ENCODE data around the gene CLMN. TPM values are rescaled to one million over a fixed set of nuclear protein-coding genes. Genes with fewer than 3 reads are reported as not detected.

The CLMN gene
- total RNA-seq, 1 experiment from 2014 or later, result 33.4 TPM

DNA sequence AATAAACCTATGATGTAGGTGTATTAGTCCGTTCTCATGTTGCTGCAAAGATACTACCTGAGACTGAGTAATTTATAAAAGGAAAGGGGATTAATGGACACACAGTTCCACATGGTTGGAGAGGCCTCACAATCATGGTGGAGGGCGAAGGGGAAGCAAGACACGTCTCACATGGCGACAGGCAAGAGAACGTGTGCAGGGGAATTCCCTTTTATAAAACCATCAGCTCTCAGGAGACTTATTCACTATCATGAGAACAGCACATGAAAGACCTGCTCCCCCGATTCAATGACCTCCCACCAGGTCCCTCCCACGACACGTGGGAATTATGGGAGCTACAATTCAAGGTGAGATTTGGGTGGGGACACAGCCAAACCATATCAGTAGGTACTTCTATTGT lies 103.7 kb downstream of the CLMN start:
- no peak overlapping the region for H3K27ac ChIP-seq (ENCODE audit: low read depth, low read length)
- TF ChIP-seq TCF7L2 (IDR thresholded peaks at IDR 0.05; ENCODE audit: borderline replicate concordance, extremely low read depth, insufficient read depth, insufficient read length), result no peak
- TF ChIP-seq POLR2A (IDR thresholded peaks at IDR 0.05; ENCODE audit: borderline replicate concordance, extremely low read depth, insufficient read depth, insufficient read length), result no peak
- TF ChIP-seq POLR2AphosphoS5 (IDR thresholded peaks at IDR 0.05; ENCODE audit: low read depth, low read length), result no peak
- no peak for TF ChIP-seq CBX3 (IDR thresholded peaks at IDR 0.05; ENCODE audit: low read depth)
- TF ChIP-seq ZFX (IDR thresholded peaks at IDR 0.05), result no peak
- TF ChIP-seq JUND (IDR thresholded peaks at IDR 0.05), result no peak
- no peak for TF ChIP-seq SIN3A (IDR thresholded peaks at IDR 0.05; ENCODE audit: low read depth)
- TF ChIP-seq, protein P1, sequence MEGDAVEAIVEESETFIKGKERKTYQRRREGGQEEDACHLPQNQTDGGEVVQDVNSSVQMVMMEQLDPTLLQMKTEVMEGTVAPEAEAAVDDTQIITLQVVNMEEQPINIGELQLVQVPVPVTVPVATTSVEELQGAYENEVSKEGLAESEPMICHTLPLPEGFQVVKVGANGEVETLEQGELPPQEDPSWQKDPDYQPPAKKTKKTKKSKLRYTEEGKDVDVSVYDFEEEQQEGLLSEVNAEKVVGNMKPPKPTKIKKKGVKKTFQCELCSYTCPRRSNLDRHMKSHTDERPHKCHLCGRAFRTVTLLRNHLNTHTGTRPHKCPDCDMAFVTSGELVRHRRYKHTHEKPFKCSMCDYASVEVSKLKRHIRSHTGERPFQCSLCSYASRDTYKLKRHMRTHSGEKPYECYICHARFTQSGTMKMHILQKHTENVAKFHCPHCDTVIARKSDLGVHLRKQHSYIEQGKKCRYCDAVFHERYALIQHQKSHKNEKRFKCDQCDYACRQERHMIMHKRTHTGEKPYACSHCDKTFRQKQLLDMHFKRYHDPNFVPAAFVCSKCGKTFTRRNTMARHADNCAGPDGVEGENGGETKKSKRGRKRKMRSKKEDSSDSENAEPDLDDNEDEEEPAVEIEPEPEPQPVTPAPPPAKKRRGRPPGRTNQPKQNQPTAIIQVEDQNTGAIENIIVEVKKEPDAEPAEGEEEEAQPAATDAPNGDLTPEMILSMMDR (IDR thresholded peaks at IDR 0.05 in 2 of 3, conservative IDR thresholded peaks at IDR 0.05 in 1 of 3; ENCODE audit: borderline replicate concordance in 1 of 3, insufficient read depth in 1 of 3, low read depth in 2 of 3, low read length in 2 of 3), result no peak
- no peak for TF ChIP-seq FOSL1 (IDR thresholded peaks at IDR 0.05; ENCODE audit: low read depth)
- ChIA-PET POLR2A (no interaction called here), RAD21 (ENCODE audit: low non-redundant PET in 1 of 2, low total read pairs in 2 of 2, uncharacterized antibody in 2 of 2, unreplicated experiment in 2 of 2) (no interaction called here), CTCF (no interaction called here)
- ATAC-seq (no peak), DNase-seq (ENCODE audit: low read depth, low spot score) (no peak)
- no TSS peak for BruUV-seq (replicated peaks)
- no peaks in the 10 kb centered on the region for H3K9me2 ChIP-seq (ENCODE audit: insufficient read depth)
- H3K79me2 ChIP-seq (ENCODE audit: insufficient read depth, low read length), result no peaks in the 10 kb centered on the region
- intact Hi-C loops (cut with micrococcal nuclease), result no loop called here
- H3K4me3 ChIP-seq (replicated peaks in 1 of 2; ENCODE audit: low read depth in 1 of 2, low read length in 2 of 2), result no peak overlapping the region
- H2AFZ ChIP-seq (ENCODE audit: low read depth, low read length, poor library complexity, severe bottlenecking), result no peak overlapping the region
- H3K27me3 ChIP-seq (ENCODE audit: insufficient read depth, low read length), result no peaks in the 10 kb centered on the region
- H3K9ac ChIP-seq (ENCODE audit: low read length), result no peak overlapping the region
- H3K4me2 ChIP-seq (ENCODE audit: low read length), result no peak overlapping the region
- no peaks in the 10 kb centered on the region for H3K9me3 ChIP-seq (ENCODE audit: control insufficient read depth in 1 of 2, insufficient read depth in 1 of 2, low read depth in 1 of 2, low read length in 2 of 2)
- H3K4me1 ChIP-seq (ENCODE audit: control insufficient read depth in 1 of 2, insufficient read depth in 2 of 2, low read length in 2 of 2), result no peaks in the 10 kb centered on the region
- H4K20me1 ChIP-seq (ENCODE audit: insufficient read depth), result no peaks in the 10 kb centered on the region
- H3K36me3 ChIP-seq (ENCODE audit: control insufficient read depth in 1 of 2, insufficient read depth in 2 of 2, low read length in 2 of 2), result no peaks in the 10 kb centered on the region

DNA sequence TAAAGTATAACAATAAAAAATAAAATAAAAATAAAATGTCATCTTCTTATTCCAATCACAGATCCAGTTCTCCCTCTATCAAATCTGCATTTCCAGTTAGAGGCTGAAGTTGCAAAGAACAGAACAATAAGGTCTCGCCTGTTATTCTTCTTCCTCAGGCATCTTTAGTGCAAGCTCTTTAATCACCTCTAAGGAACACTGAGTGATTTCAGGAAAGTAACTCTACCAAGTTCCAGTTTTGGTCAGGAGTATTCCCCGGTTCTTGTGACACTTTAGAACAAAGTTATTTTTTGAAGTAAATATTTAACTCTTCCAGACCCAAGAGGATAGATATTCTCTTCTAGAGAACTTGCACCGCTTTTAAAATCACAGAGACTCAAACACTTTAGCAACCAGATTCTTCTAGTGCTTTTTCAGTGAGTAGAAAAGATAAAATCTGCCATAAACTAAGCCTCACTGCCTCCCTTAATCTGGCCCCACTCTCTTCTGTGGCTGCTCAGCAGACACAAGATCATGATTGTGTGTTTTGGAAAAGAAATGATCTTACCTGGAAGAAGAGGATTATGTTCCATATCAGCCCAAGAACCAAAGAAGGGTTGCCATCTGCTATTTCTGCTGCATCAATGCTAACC lies 104.5 kb downstream of the CLMN start:
- intact Hi-C loops (cut with micrococcal nuclease), result no loop called here
- no peaks in the 10 kb centered on the region for H3K79me2 ChIP-seq (ENCODE audit: insufficient read depth, low read length)
- CTCF ChIA-PET, result no interaction called here
- ATAC-seq (no peak), DNase-seq (ENCODE audit: low read depth, low spot score) (no peak)
- H2AFZ ChIP-seq (ENCODE audit: low read depth, low read length, poor library complexity, severe bottlenecking), result no peak overlapping the region
- H3K4me3 ChIP-seq (replicated peaks in 1 of 2; ENCODE audit: low read depth in 1 of 2, low read length in 2 of 2), result no peak overlapping the region
- no peaks in the 10 kb centered on the region for H3K4me1 ChIP-seq (ENCODE audit: control insufficient read depth in 1 of 2, insufficient read depth in 2 of 2, low read length in 2 of 2)
- POLR2A ChIA-PET, result no interaction called here
- H4K20me1 ChIP-seq (ENCODE audit: insufficient read depth), result no peaks in the 10 kb centered on the region
- H3K9me3 ChIP-seq (ENCODE audit: control insufficient read depth in 1 of 2, insufficient read depth in 1 of 2, low read depth in 1 of 2, low read length in 2 of 2), result no peaks in the 10 kb centered on the region
- H3K27ac ChIP-seq (ENCODE audit: low read depth, low read length), result no peak overlapping the region
- BruUV-seq (replicated peaks), result no TSS peak
- RAD21 ChIA-PET (ENCODE audit: low non-redundant PET in 1 of 2, low total read pairs in 2 of 2, uncharacterized antibody in 2 of 2, unreplicated experiment in 2 of 2), result no interaction called here
- no peak overlapping the region for H3K4me2 ChIP-seq (ENCODE audit: low read length)
- H3K9me2 ChIP-seq (ENCODE audit: insufficient read depth), result no peaks in the 10 kb centered on the region
- H3K9ac ChIP-seq (ENCODE audit: low read length), result no peak overlapping the region
- no peaks in the 10 kb centered on the region for H3K36me3 ChIP-seq (ENCODE audit: control insufficient read depth in 1 of 2, insufficient read depth in 2 of 2, low read length in 2 of 2)
- no peaks in the 10 kb centered on the region for H3K27me3 ChIP-seq (ENCODE audit: insufficient read depth, low read length)
- TF ChIP-seq EGR1 (IDR thresholded peaks at IDR 0.05; ENCODE audit: low read depth) (no peak), EZH2phosphoT487 (IDR thresholded peaks at IDR 0.05; ENCODE audit: borderline replicate concordance) (no peak), REST (IDR thresholded peaks at IDR 0.05; ENCODE audit: low read depth) (no peak), POLR2A (IDR thresholded peaks at IDR 0.05; ENCODE audit: borderline replicate concordance, extremely low read depth, insufficient read depth, insufficient read length) (no peak), SRF (IDR thresholded peaks at IDR 0.05; ENCODE audit: low read depth) (no peak), CEBPB (IDR thresholded peaks at IDR 0.05; ENCODE audit: low read depth) (no peak), ZFX (IDR thresholded peaks at IDR 0.05) (no peak), CBX3 (IDR thresholded peaks at IDR 0.05; ENCODE audit: low read depth) (no peak), SP1 (IDR thresholded peaks at IDR 0.05; ENCODE audit: low read depth) (no peak), EZH2 (IDR thresholded peaks at IDR 0.05) (no peak), ELF1 (IDR thresholded peaks at IDR 0.05; ENCODE audit: borderline replicate concordance, low read depth) (no peak), YY1 (IDR thresholded peaks at IDR 0.05; ENCODE audit: extremely low read depth, insufficient replicate concordance, low read depth, low read length) (no peak)
